ENCODE measurements around the gene OLFML2A. TPM values are rescaled to one million over a fixed set of nuclear protein-coding genes. Genes with fewer than 3 reads are reported as not detected.
"Not testable (repeated sequence)": the region's sequence is repeated elsewhere in the genome, so short reads cannot be mapped to it uniquely, and the experiment has no call there.

Gene OLFML2A
- polyA plus RNA-seq, 4 donors, result 22.1 to 30.9 (median 24.9) TPM

GRCh38 chr9:124818431-124819281 is 41.7 kb downstream of the OLFML2A start:
- DNase-seq (ENCODE audit: low read depth in 4 of 4, low spot score in 3 of 4), result no peak

GRCh38 chr9:124820698-124821623 is 44.0 kb downstream of the OLFML2A start:
- no peak for DNase-seq (ENCODE audit: low read depth in 4 of 4, low spot score in 3 of 4)

GRCh38 chr9:124828489-124829333 is 51.8 kb downstream of the OLFML2A start:
- no peak for DNase-seq (ENCODE audit: low read depth in 4 of 4, low spot score in 3 of 4)

GRCh38 chr9:124829334-124829669 is 52.4 kb downstream of the OLFML2A start:
- no peak for DNase-seq (ENCODE audit: low read depth in 4 of 4, low spot score in 3 of 4)

GRCh38 chr9:124830593-124830992 is 53.7 kb downstream of the OLFML2A start:
- no peak for DNase-seq (ENCODE audit: low read depth in 4 of 4, low spot score in 3 of 4)

GRCh38 chr9:124831642-124832364 is 54.9 kb downstream of the OLFML2A start:
- DNase-seq (ENCODE audit: low read depth in 4 of 4, low spot score in 3 of 4), result no peak

- DNase-seq (ENCODE audit: low read depth in 4 of 4, low spot score in 3 of 4), result no peak
Observed at GRCh38 chr9:124834591-124834990, 57.7 kb downstream of the OLFML2A start.

GRCh38 chr9:124835026-124835557 is 58.2 kb downstream of the OLFML2A start:
- peak in 1 of 4 donors; percentile 55 for DNase-seq (ENCODE audit: low read depth in 4 of 4, low spot score in 3 of 4)

- DNase-seq (ENCODE audit: low read depth in 4 of 4, low spot score in 3 of 4), result not testable (repeated sequence)
Observed at GRCh38 chr9:124838132-124838531, 61.2 kb downstream of the OLFML2A start.

GRCh38 chr9:124838567-124839275 is 61.8 kb downstream of the OLFML2A start:
- not testable (repeated sequence) for DNase-seq (ENCODE audit: low read depth in 4 of 4, low spot score in 3 of 4)

- no peak for DNase-seq (ENCODE audit: low read depth in 4 of 4, low spot score in 3 of 4)
Observed at GRCh38 chr9:124839612-124840299, 62.8 kb downstream of the OLFML2A start.

- no peak for DNase-seq (ENCODE audit: low read depth in 4 of 4, low spot score in 3 of 4)
Observed at GRCh38 chr9:124840300-124840833, 63.4 kb downstream of the OLFML2A start.

- no peak for DNase-seq (ENCODE audit: low read depth in 4 of 4, low spot score in 3 of 4)
Observed at GRCh38 chr9:124841075-124841821, 64.3 kb downstream of the OLFML2A start.

GRCh38 chr9:124843456-124844034 is 66.6 kb downstream of the OLFML2A start:
- DNase-seq (ENCODE audit: low read depth in 4 of 4, low spot score in 3 of 4), result no peak

- no peak for DNase-seq (ENCODE audit: low read depth in 4 of 4, low spot score in 3 of 4)
Observed at GRCh38 chr9:124844291-124844690, 67.4 kb downstream of the OLFML2A start.

GRCh38 chr9:124846467-124846866 is 69.5 kb downstream of the OLFML2A start:
- DNase-seq (ENCODE audit: low read depth in 4 of 4, low spot score in 3 of 4), result not testable (repeated sequence)

GRCh38 chr9:124846969-124847368 is 70.0 kb downstream of the OLFML2A start:
- DNase-seq (ENCODE audit: low read depth in 4 of 4, low spot score in 3 of 4), result no peak

Measured in left renal pelvis (tissue), 4 donors.